ENCODE measurements around the gene BPIFB3.

DNA sequence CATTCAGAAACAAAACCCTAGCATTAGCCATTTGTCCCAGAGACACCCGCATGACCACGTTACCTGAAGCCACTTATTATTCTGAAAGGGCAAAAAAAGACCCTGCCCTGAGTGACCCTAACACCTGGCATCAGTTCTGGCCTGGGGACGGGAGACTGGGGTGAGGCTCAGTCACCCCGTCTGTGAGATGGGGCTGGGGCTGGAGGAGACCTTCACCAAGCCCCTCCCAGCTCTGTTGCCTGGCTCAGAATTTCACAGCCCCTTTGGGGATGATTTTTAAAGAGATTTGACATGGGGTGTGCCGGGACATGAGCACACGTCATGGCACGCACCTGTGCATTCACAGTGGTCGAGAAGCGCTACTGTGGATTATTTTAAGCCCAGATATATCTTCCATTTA, 23.6 kb upstream of the BPIFB3 start:
- TF ChIP-seq, protein P1, sequence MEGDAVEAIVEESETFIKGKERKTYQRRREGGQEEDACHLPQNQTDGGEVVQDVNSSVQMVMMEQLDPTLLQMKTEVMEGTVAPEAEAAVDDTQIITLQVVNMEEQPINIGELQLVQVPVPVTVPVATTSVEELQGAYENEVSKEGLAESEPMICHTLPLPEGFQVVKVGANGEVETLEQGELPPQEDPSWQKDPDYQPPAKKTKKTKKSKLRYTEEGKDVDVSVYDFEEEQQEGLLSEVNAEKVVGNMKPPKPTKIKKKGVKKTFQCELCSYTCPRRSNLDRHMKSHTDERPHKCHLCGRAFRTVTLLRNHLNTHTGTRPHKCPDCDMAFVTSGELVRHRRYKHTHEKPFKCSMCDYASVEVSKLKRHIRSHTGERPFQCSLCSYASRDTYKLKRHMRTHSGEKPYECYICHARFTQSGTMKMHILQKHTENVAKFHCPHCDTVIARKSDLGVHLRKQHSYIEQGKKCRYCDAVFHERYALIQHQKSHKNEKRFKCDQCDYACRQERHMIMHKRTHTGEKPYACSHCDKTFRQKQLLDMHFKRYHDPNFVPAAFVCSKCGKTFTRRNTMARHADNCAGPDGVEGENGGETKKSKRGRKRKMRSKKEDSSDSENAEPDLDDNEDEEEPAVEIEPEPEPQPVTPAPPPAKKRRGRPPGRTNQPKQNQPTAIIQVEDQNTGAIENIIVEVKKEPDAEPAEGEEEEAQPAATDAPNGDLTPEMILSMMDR (IDR thresholded peaks at IDR 0.05) = no peak
- no peak for TF ChIP-seq POLR2AphosphoS5 (IDR thresholded peaks at IDR 0.05)
